H1 (cell line): ENCODE data around the gene NEO1. TPM values are rescaled to one million over a fixed set of nuclear protein-coding genes. Genes with fewer than 3 reads are reported as not detected.

Source experiments
- CTCF ChIA-PET: fragments of 300-600 bp; sonication (Branson Sonifier 250); formaldehyde crosslinking; loops from one replicate; lab custom pipeline; 2021; ENCODE audit not compliant: partially characterized antibody; lab: Charles Lee
- POLR2A ChIA-PET: fragments of 300-600 bp; sonication (Branson Sonifier 250); formaldehyde crosslinking; loops from one replicate; lab custom pipeline; 2021; ENCODE audit warnings: inconsistent platforms; ENCODE audit not compliant: partially characterized antibody; lab: Charles Lee
- DNase-seq, 2 experiments: peaks; one replicate each; pipeline versions ENCODE4 v3.0.0 to v3.0.0-alpha.2; 2010 to 2022; ENCODE audit warnings: low spot score in 2 of 2, low read depth in 1 of 2, mixed read lengths in 1 of 2
- FAIRE-seq: peaks from 2 replicates; lab custom pipeline; 2011; peaks lifted over from hg19 to GRCh38; lab: Jason Lieb, UNC
- H2AFZ ChIP-seq: 2 replicates; pipeline ENCODE4 v1.8.1; 2012; ENCODE audit warnings: low read length, inconsistent platforms
- H2AK5ac ChIP-seq: 2 replicates; pipeline ENCODE4 v1.6.1; 2013; ENCODE audit warnings: low read depth, low read length
- H2BK120ac ChIP-seq: replicated peaks from 2 replicates; pipeline ENCODE3; 2013; ENCODE audit warnings: low read depth, low read length, inconsistent platforms
- H2BK12ac ChIP-seq: 2 replicates; pipeline ENCODE4 v1.6.1; 2013; ENCODE audit warnings: low read depth, low read length
- H2BK15ac ChIP-seq: 2 replicates; pipeline ENCODE4 v1.6.1; 2013; ENCODE audit warnings: low read length
- H2BK20ac ChIP-seq: 2 replicates; pipeline ENCODE4 v1.6.1; 2013; ENCODE audit warnings: low read length
- H2BK5ac ChIP-seq: 2 replicates; pipeline ENCODE4 v1.6.1; 2013; ENCODE audit warnings: low read depth, low read length
- H3K14ac ChIP-seq: 2 replicates; pipeline ENCODE4 v1.6.1; 2013; ENCODE audit warnings: inconsistent platforms; ENCODE audit not compliant: insufficient read length
- H3K18ac ChIP-seq: 2 replicates; pipeline ENCODE4 v1.6.1; 2013; ENCODE audit warnings: low read length; ENCODE audit errors: extremely low read depth
- H3K23ac ChIP-seq: 2 replicates; pipeline ENCODE4 v1.6.1; 2013; ENCODE audit warnings: inconsistent platforms; ENCODE audit not compliant: insufficient read length
- H3K23me2 ChIP-seq: 2 replicates; pipeline ENCODE4 v1.6.1; 2013; ENCODE audit warnings: low read depth, low read length
- H3K27ac ChIP-seq: 2 replicates; pipeline ENCODE4 v1.6.1; 2011; ENCODE audit warnings: low read depth, low read length, inconsistent platforms
- H3K27me3 ChIP-seq, 4 experiments: replicated peaks in 1 of 4; 1 replicate in 1 of 4; 2 replicates in 3 of 4; pipeline versions ENCODE4 v1.6.1 to v1.8.1; 2011 to 2013; ENCODE audit warnings: low read length in 3 of 4, mild to moderate bottlenecking in 3 of 4, inconsistent platforms in 2 of 4, mixed read lengths in 2 of 4, moderate library complexity in 1 of 4; ENCODE audit not compliant: control insufficient read depth in 3 of 4, insufficient read depth in 3 of 4; ENCODE audit errors: extremely low read depth in 1 of 4
- H3K36me3 ChIP-seq, 4 experiments: 2 replicates each; pipeline versions ENCODE4 v1.6.1 to v1.8.1; 2011 to 2013; ENCODE audit warnings: mild to moderate bottlenecking in 4 of 4, low read length in 3 of 4, moderate library complexity in 2 of 4, control low read depth in 1 of 4, inconsistent platforms in 1 of 4; ENCODE audit not compliant: insufficient read depth in 4 of 4, control insufficient read depth in 2 of 4
- H3K4ac ChIP-seq: replicated peaks from 2 replicates; pipeline ENCODE3; 2013; ENCODE audit warnings: low read length, low read depth, mixed read lengths, inconsistent platforms; ENCODE audit not compliant: insufficient read length
- H3K4me1 ChIP-seq, 4 experiments: replicated peaks in 1 of 4; 1 replicate in 1 of 4; 2 replicates in 3 of 4; pipeline versions ENCODE4 v1.6.1 to v1.8.1; 2011 to 2013; ENCODE audit warnings: low read length in 3 of 4, inconsistent platforms in 2 of 4, mixed read lengths in 1 of 4; ENCODE audit not compliant: insufficient read depth in 4 of 4, control insufficient read depth in 3 of 4
- H3K4me2 ChIP-seq, 2 experiments: 2 replicates each; pipeline versions ENCODE4 v1.6.1 to v1.8.1; 2011 to 2013; ENCODE audit warnings: low read depth in 2 of 2, low read length in 2 of 2, control low read depth in 1 of 2, inconsistent platforms in 1 of 2, mild to moderate bottlenecking in 1 of 2; ENCODE audit not compliant: insufficient read depth in 1 of 2
- H3K4me3 ChIP-seq, 4 experiments: fragments of 200-600, 300-600 bp in 1 of 4; sonication (generic), shearing (Covaris generic), sonication (Bioruptor Twin) in 1 of 4; 2 replicates each; pipeline versions ENCODE4 v1.5.1 to v1.8.1; 2011 to 2016; ENCODE audit warnings: low read length in 4 of 4, low read depth in 3 of 4, control low read depth in 2 of 4, inconsistent platforms in 2 of 4, mild to moderate bottlenecking in 2 of 4, mixed read lengths in 1 of 4, moderate library complexity in 1 of 4; ENCODE audit not compliant: insufficient read depth in 2 of 4; ENCODE audit errors: extremely low read depth in 1 of 4
- H3K56ac ChIP-seq: replicated peaks from 2 replicates; pipeline ENCODE3; 2013; ENCODE audit warnings: low read depth, mild to moderate bottlenecking, mixed read lengths, low read length, inconsistent platforms; ENCODE audit not compliant: insufficient read length
- H3K79me1 ChIP-seq: 2 replicates; pipeline ENCODE4 v1.6.1; 2013; ENCODE audit warnings: low read depth, low read length, control low read depth
- H3K79me2 ChIP-seq, 2 experiments: 2 replicates each; pipeline versions ENCODE4 v1.6.1 to v1.8.1; 2012 to 2013; ENCODE audit warnings: low read length in 2 of 2, mild to moderate bottlenecking in 2 of 2, inconsistent platforms in 1 of 2; ENCODE audit not compliant: insufficient read depth in 2 of 2, control insufficient read depth in 1 of 2
- H3K9ac ChIP-seq, 4 experiments: replicated peaks in 1 of 4; 1 replicate in 1 of 4; 2 replicates in 3 of 4; pipeline versions ENCODE4 v1.6.1 to v1.8.1; 2011 to 2013; ENCODE audit warnings: low read depth in 3 of 4, low read length in 3 of 4, control low read depth in 2 of 4, mild to moderate bottlenecking in 2 of 4, moderate library complexity in 2 of 4, inconsistent platforms in 1 of 4; ENCODE audit errors: extremely low read depth in 1 of 4
- H3K9me3 ChIP-seq, 2 experiments: 2 replicates each; pipeline versions ENCODE4 v1.6.1 to v1.8.1; 2012 to 2013; ENCODE audit warnings: mild to moderate bottlenecking in 2 of 2, moderate library complexity in 2 of 2, control low read depth in 1 of 2, inconsistent platforms in 1 of 2, low read depth in 1 of 2, low read length in 1 of 2, mixed read lengths in 1 of 2; ENCODE audit not compliant: insufficient read depth in 2 of 2
- H4K20me1 ChIP-seq, 2 experiments: replicated peaks in 1 of 2; 2 replicates each; pipeline versions ENCODE3 to v1.8.1; 2011 to 2013; ENCODE audit warnings: inconsistent platforms in 2 of 2, low read length in 2 of 2, mild to moderate bottlenecking in 1 of 2; ENCODE audit not compliant: insufficient read depth in 2 of 2, control insufficient read depth in 1 of 2
- H4K5ac ChIP-seq: 2 replicates; pipeline ENCODE4 v1.6.1; 2013; ENCODE audit warnings: low read length, low read depth, mixed read lengths, inconsistent platforms; ENCODE audit not compliant: insufficient read length
- H4K8ac ChIP-seq: 2 replicates; pipeline ENCODE4 v1.8.0; 2013; ENCODE audit warnings: mild to moderate bottlenecking, moderate library complexity, low read length, inconsistent platforms; ENCODE audit not compliant: insufficient read depth; ENCODE audit errors: extremely low read depth
- H4K91ac ChIP-seq: replicated peaks from 2 replicates; pipeline ENCODE3; 2013; ENCODE audit warnings: low read length, mixed read lengths, inconsistent platforms; ENCODE audit not compliant: insufficient read length
- BACH1 ChIP-seq: IDR thresholded peaks from 2 replicates; pipeline ENCODE4 v1.6.1; 2012; ENCODE audit warnings: low read length, improper control_type of control experiment
- CBX5 ChIP-seq: fragments of 300-800, 300-1000 bp; sonication (generic); IDR thresholded peaks from 2 replicates; pipeline ENCODE4 v1.7.1; 2016; ENCODE audit warnings: antibody characterized with exemption, low read length, low read depth
- CHD2 ChIP-seq: IDR thresholded peaks from 2 replicates; pipeline ENCODE4 v1.6.1; 2012; ENCODE audit warnings: low read length, improper control_type of control experiment
- CTBP2 ChIP-seq: IDR thresholded peaks from 2 replicates; pipeline ENCODE4 v1.7.0; 2011; ENCODE audit warnings: borderline replicate concordance, mild to moderate bottlenecking, moderate library complexity, mixed read lengths, low read length; ENCODE audit not compliant: insufficient read depth, insufficient read length
- FOSL1 ChIP-seq: IDR thresholded peaks from 2 replicates; pipeline ENCODE4 v1.6.1; 2011; ENCODE audit warnings: mild to moderate bottlenecking, low read depth, low read length, moderate library complexity; ENCODE audit not compliant: insufficient read depth
- GTF2F1 ChIP-seq: IDR thresholded peaks from 2 replicates; pipeline ENCODE4 v1.6.1; 2012; ENCODE audit warnings: low read depth, low read length, improper control_type of control experiment, borderline replicate concordance
- HDAC2 ChIP-seq, 2 experiments: fragments of 300-600 bp in 1 of 2; sonication (generic) in 1 of 2; IDR thresholded peaks; 2 replicates each; pipeline ENCODE4 v1.6.1; 2011 to 2012; ENCODE audit warnings: low read depth in 2 of 2, low read length in 2 of 2, mild to moderate bottlenecking in 2 of 2, moderate library complexity in 2 of 2, borderline replicate concordance in 1 of 2, inconsistent platforms in 1 of 2
- RBBP5 ChIP-seq: IDR thresholded peaks from 2 replicates; pipeline ENCODE4 v1.7.1; 2012; ENCODE audit warnings: low read depth, mild to moderate bottlenecking, inconsistent platforms, low read length, moderate library complexity, borderline replicate concordance
- RNF2 ChIP-seq: fragments of 200-900, 300-1000 bp; sonication (generic); IDR thresholded peaks from 2 replicates; pipeline ENCODE4 v1.7.1; 2016; ENCODE audit warnings: borderline replicate concordance, low read depth, mild to moderate bottlenecking, antibody characterized with exemption, low read length; ENCODE audit not compliant: poor library complexity, severe bottlenecking; ENCODE audit errors: missing control alignments
- SIRT6 ChIP-seq: IDR thresholded peaks from one replicate; pipeline ENCODE4 v1.7.1; 2012; ENCODE audit warnings: low read length, inconsistent platforms
- SIX5 ChIP-seq: IDR thresholded peaks from 2 replicates; pipeline ENCODE4 v1.6.1; 2011; ENCODE audit warnings: mild to moderate bottlenecking, low read depth, low read length
- SP1 ChIP-seq: IDR thresholded peaks from 2 replicates; pipeline ENCODE4 v1.6.1; 2011; ENCODE audit warnings: low read depth, low read length
- TBP ChIP-seq: IDR thresholded peaks from 2 replicates; pipeline ENCODE4 v1.6.1; 2011; ENCODE audit warnings: low read depth, low read length, improper control_type of control experiment
- YY1 ChIP-seq: IDR thresholded peaks from 2 replicates; pipeline ENCODE4 v1.6.1; 2011; ENCODE audit warnings: low read depth, mild to moderate bottlenecking, low read length
- ZNF274 ChIP-seq: IDR thresholded peaks from 2 replicates; pipeline ENCODE4 v1.7.0; 2012; ENCODE audit warnings: low read length, borderline replicate concordance; ENCODE audit errors: extremely low read depth
- WGBS, 2 experiments: shearing (Covaris generic) in 1 of 2; methylation state at CpG; one replicate each; pipeline versions ENCODE4 v1.1.6 to v1.1.7; 2013 to 2015; ENCODE audit warnings: low lambda C conversion rate in 2 of 2, mixed read lengths in 2 of 2, inconsistent platforms in 1 of 2, low coverage in 1 of 2, missing lambda C conversion rate in 1 of 2; ENCODE audit not compliant: insufficient replicate concordance in 2 of 2, insufficient coverage in 1 of 2, insufficient read length in 1 of 2; ENCODE audit errors: extremely low coverage in 1 of 2, missing lambda C conversion rate in 1 of 2; 5-methylcytosine and 5-hydroxymethylcytosine counted together
- polyA plus RNA-seq, 7 experiments: library from polyadenylated mRNA; depleted of rRNA in 3 of 7; stranded (reverse) in 5 of 7; unstranded in 2 of 7; fragments of >200 nt in 5 of 7; fragments of 200-250 nt in 2 of 7; gene quantifications; 1 replicate in 5 of 7; 2 replicates in 1 of 7; 4 replicates in 1 of 7; pipeline versions ENCODE4 v1.2.1 to v1.2.3, GENCODE V29; 2011 to 2013; ENCODE audit warnings: missing spikeins in 2 of 7, mixed read lengths in 2 of 7
- total RNA-seq: library from RNA; stranded (reverse); fragmentation: NEBNext Ultra II Directional; extraction: Animal tissue kit (Norgen Biotek cat#: 25700); gene quantifications from 2 replicates; pipeline ENCODE4 v1.2.1, GENCODE V29; 2021

NEO1 gene
- total and polyA plus RNA-seq, 2 of the 8 experiments (the other 6 are each of a cell fraction or from before 2014, with no cell fraction given), result 36.0 to 51.0 TPM

DNA sequence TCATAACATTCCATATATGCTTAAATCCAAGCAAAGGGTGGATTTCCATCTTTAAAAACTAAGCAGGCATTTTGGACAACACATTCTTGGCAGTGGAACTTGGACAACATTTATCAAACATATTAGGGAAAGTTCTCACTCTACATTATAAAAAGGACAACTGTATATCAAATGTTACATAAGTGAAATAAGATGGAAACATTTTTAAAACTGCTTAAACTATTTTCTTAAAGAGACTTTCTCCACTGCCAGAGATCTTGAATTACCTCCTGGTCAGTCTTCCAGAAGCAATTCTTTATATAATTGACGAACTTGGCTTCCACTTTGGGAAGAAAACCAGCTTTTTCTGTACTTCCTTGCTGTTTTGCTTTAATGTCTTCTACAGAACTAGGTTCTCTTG lies 109.3 kb downstream of the NEO1 start:
- no peak overlapping the region for H3K4me2 ChIP-seq
- no peak overlapping the region for H2AK5ac ChIP-seq
- H2AFZ ChIP-seq, result no peak overlapping the region
- no peak overlapping the region for H2BK120ac ChIP-seq
- no peak overlapping the region for H3K23ac ChIP-seq
- no peak overlapping the region for H2BK5ac ChIP-seq
- no peaks in the 10 kb centered on the region for H3K27me3 ChIP-seq
- H3K4me3 ChIP-seq, result no peak overlapping the region
- H2BK12ac ChIP-seq, result no peak overlapping the region
- ChIA-PET CTCF (interaction anchor here (0.8 to 1.6 kb wide), 2 partner anchors 13 to 79 kb away, joined by 3 to 4 read pairs; no protein-coding TSS in a partner anchor), POLR2A (no interaction called here)
- H3K4me1 ChIP-seq, result no peaks in the 10 kb centered on the region
- H3K79me1 ChIP-seq, result no peaks in the 10 kb centered on the region
- no peak overlapping the region for H3K9ac ChIP-seq
- WGBS, 2 experiments, result 85% methylated on average over 1 of the region's 1 CpG; no CpG with 5 or more reads in 1 of the 2 experiments
- no peaks in the 10 kb centered on the region for H3K79me2 ChIP-seq
- H3K27ac ChIP-seq, result no peak overlapping the region
- no peaks in the 10 kb centered on the region for H3K23me2 ChIP-seq
- no peak overlapping the region for H2BK20ac ChIP-seq
- H4K5ac ChIP-seq, result no peak overlapping the region
- no peak overlapping the region for H3K4ac ChIP-seq
- H4K8ac ChIP-seq, result no peak overlapping the region
- no peak for FAIRE-seq
- no peak overlapping the region for H3K56ac ChIP-seq
- no peak overlapping the region for H3K18ac ChIP-seq
- H2BK15ac ChIP-seq, result no peak overlapping the region
- H3K36me3 ChIP-seq, result peaks cover 0 to 12% (median 2%) of the 10 kb centered on the region in 4 experiments; a peak in 4 of 8 replicates
- no peak for DNase-seq
- H4K91ac ChIP-seq, result no peak overlapping the region
- H3K14ac ChIP-seq, result no peak overlapping the region
- peaks cover 9 to 13% of the 10 kb centered on the region in 2 experiments; a peak in 2 of 4 replicates for H3K9me3 ChIP-seq
- H4K20me1 ChIP-seq, result no peaks in the 10 kb centered on the region
- TF ChIP-seq FOSL1 (no peak), CBX5 (no peak), CHD2 (no peak), GTF2F1 (no peak), BACH1 (no peak), SIRT6 (no peak), YY1 (no peak), RNF2 (no peak), HDAC2 (IDR thresholded peaks at IDR 0.05; ENCODE audit: borderline replicate concordance in 1 of 2, low read depth in 2 of 2, low read length in 2 of 2) (no peak), SIX5 (no peak), SP1 (no peak), RBBP5 (no peak), ZNF274 (no peak), TBP (no peak), CTBP2 (no peak)
